OCI-LY1 (cell line): Measurements from ENCODE around the gene ADRA1B.

Source experiments
- CTCF ChIP-seq: fragments of 200-600 bp; sonication (generic), shearing (Covaris generic); IDR thresholded peaks from 2 replicates; pipeline ENCODE4 v1.5.1; 2017; ENCODE audit warnings: mild to moderate bottlenecking, antibody characterized with exemption, low read length, moderate library complexity, mixed read lengths
- EZH2 ChIP-seq: fragments of 200-600 bp; sonication (generic), shearing (Covaris generic); IDR thresholded peaks from 2 replicates; pipeline ENCODE4 v1.8.0; 2017; ENCODE audit warnings: borderline replicate concordance, mixed run types, mild to moderate bottlenecking, antibody characterized with exemption, low read length, moderate library complexity, mixed read lengths

GRCh38 chr5:159955056-159955624 is 38.9 kb downstream of the ADRA1B start:
- TF ChIP-seq CTCF (no peak), EZH2 (no peak)
